ES-I3 (cell line): Measurements from ENCODE around the gene ST8SIA4.

Experiments used
- H3K36me3 ChIP-seq: 2 replicates; pipeline ENCODE4 v1.6.1; 2013; ENCODE audit warnings: mild to moderate bottlenecking, low read length, control low read depth, moderate library complexity; ENCODE audit not compliant: insufficient read depth
- H3K4me1 ChIP-seq: 2 replicates; pipeline ENCODE4 v1.6.1; 2013; ENCODE audit warnings: mild to moderate bottlenecking, control low read depth, low read length; ENCODE audit not compliant: insufficient read depth
- H3K9ac ChIP-seq: 2 replicates; pipeline ENCODE4 v1.6.1; 2013; ENCODE audit warnings: low read depth, mild to moderate bottlenecking, low read length, moderate library complexity
- H3K9me3 ChIP-seq: 2 replicates; pipeline ENCODE4 v1.6.1; 2013; ENCODE audit warnings: mild to moderate bottlenecking, low read length, moderate library complexity; ENCODE audit not compliant: control insufficient read depth, insufficient read depth

The ST8SIA4 gene

GRCh38 chr5:100828898-100829356, 74.2 kb downstream of the ST8SIA4 start:
- Histone ChIP-seq H3K9ac (no peak overlapping the region), H3K9me3 (no peaks in the 10 kb centered on the region), H3K4me1 (peaks cover 20% of the 10 kb centered on the region; the same call in 1 of the 2 replicates), H3K36me3 (no peaks in the 10 kb centered on the region)

GRCh38 chr5:100828071-100828897, 74.8 kb downstream of the ST8SIA4 start:
- no peaks in the 10 kb centered on the region for H3K36me3 ChIP-seq
- no peaks in the 10 kb centered on the region for H3K9me3 ChIP-seq
- H3K4me1 ChIP-seq, result peaks cover 23% of the 10 kb centered on the region; the same call in 1 of the 2 replicates
- no peak overlapping the region for H3K9ac ChIP-seq

GRCh38 chr5:100827481-100827889, 75.6 kb downstream of the ST8SIA4 start:
- H3K4me1 ChIP-seq, result peaks cover 26% of the 10 kb centered on the region; the same call in 1 of the 2 replicates
- no peak overlapping the region for H3K9ac ChIP-seq
- no peaks in the 10 kb centered on the region for H3K36me3 ChIP-seq
- no peaks in the 10 kb centered on the region for H3K9me3 ChIP-seq

GRCh38 chr5:100826133-100826532, 76.9 kb downstream of the ST8SIA4 start:
- Histone ChIP-seq H3K4me1 (peaks cover 26% of the 10 kb centered on the region; the same call in 1 of the 2 replicates), H3K36me3 (no peaks in the 10 kb centered on the region), H3K9ac (no peak overlapping the region), H3K9me3 (no peaks in the 10 kb centered on the region)

- no peaks in the 10 kb centered on the region for H3K9me3 ChIP-seq
- no peak overlapping the region for H3K9ac ChIP-seq
- H3K36me3 ChIP-seq, result no peaks in the 10 kb centered on the region
- peaks cover 26% of the 10 kb centered on the region; the same call in 1 of the 2 replicates for H3K4me1 ChIP-seq
Measured at GRCh38 chr5:100824635-100825034, 78.4 kb downstream of the ST8SIA4 start.

GRCh38 chr5:100823812-100824211, 79.3 kb downstream of the ST8SIA4 start:
- Histone ChIP-seq H3K4me1 (peaks cover 26% of the 10 kb centered on the region; the same call in 1 of the 2 replicates), H3K9me3 (no peaks in the 10 kb centered on the region), H3K9ac (no peak overlapping the region), H3K36me3 (no peaks in the 10 kb centered on the region)

GRCh38 chr5:100821751-100822150, 81.3 kb downstream of the ST8SIA4 start:
- Histone ChIP-seq H3K9me3 (no peaks in the 10 kb centered on the region), H3K4me1 (peaks cover 10% of the 10 kb centered on the region; the same call in 1 of the 2 replicates), H3K9ac (no peak overlapping the region), H3K36me3 (no peaks in the 10 kb centered on the region)

- H3K9ac ChIP-seq, result no peak overlapping the region
- no peaks in the 10 kb centered on the region for H3K36me3 ChIP-seq
- peaks cover 3% of the 10 kb centered on the region; the same call in 1 of the 2 replicates for H3K4me1 ChIP-seq
- no peaks in the 10 kb centered on the region for H3K9me3 ChIP-seq
Measured at GRCh38 chr5:100818340-100818739, 84.7 kb downstream of the ST8SIA4 start.

- Histone ChIP-seq H3K9me3 (no peaks in the 10 kb centered on the region; the same call in 1 of the 2 replicates), H3K9ac (no peak overlapping the region), H3K36me3 (no peaks in the 10 kb centered on the region), H3K4me1 (no peaks in the 10 kb centered on the region; the same call in 1 of the 2 replicates)
Measured at GRCh38 chr5:100803397-100803796, 99.7 kb downstream of the ST8SIA4 start.

GRCh38 chr5:100802208-100802607, 100.9 kb downstream of the ST8SIA4 start:
- H3K4me1 ChIP-seq, result no peaks in the 10 kb centered on the region; the same call in 1 of the 2 replicates
- H3K9me3 ChIP-seq, result no peaks in the 10 kb centered on the region; the same call in 1 of the 2 replicates
- H3K36me3 ChIP-seq, result no peaks in the 10 kb centered on the region
- H3K9ac ChIP-seq, result no peak overlapping the region

GRCh38 chr5:100800562-100800961, 102.5 kb downstream of the ST8SIA4 start:
- Histone ChIP-seq H3K4me1 (no peaks in the 10 kb centered on the region), H3K36me3 (no peaks in the 10 kb centered on the region), H3K9ac (no peak overlapping the region), H3K9me3 (no peaks in the 10 kb centered on the region; the same call in 1 of the 2 replicates)

GRCh38 chr5:100799166-100799565, 103.9 kb downstream of the ST8SIA4 start:
- no peaks in the 10 kb centered on the region; the same call in 1 of the 2 replicates for H3K9me3 ChIP-seq
- no peaks in the 10 kb centered on the region for H3K36me3 ChIP-seq
- no peak overlapping the region for H3K9ac ChIP-seq
- no peaks in the 10 kb centered on the region for H3K4me1 ChIP-seq

- H3K4me1 ChIP-seq, result no peaks in the 10 kb centered on the region
- H3K9ac ChIP-seq, result no peak overlapping the region
- H3K36me3 ChIP-seq, result no peaks in the 10 kb centered on the region
- no peaks in the 10 kb centered on the region for H3K9me3 ChIP-seq
Measured at GRCh38 chr5:100797861-100798260, 105.2 kb downstream of the ST8SIA4 start.

- Histone ChIP-seq H3K9me3 (no peaks in the 10 kb centered on the region), H3K9ac (no peak overlapping the region)
Measured at GRCh38 chr5:100796851-100797250, 106.2 kb downstream of the ST8SIA4 start.

GRCh38 chr5:100794844-100795243, 108.2 kb downstream of the ST8SIA4 start:
- no peaks in the 10 kb centered on the region for H3K9me3 ChIP-seq
- no peaks in the 10 kb centered on the region for H3K36me3 ChIP-seq
- H3K9ac ChIP-seq, result no peak overlapping the region
- H3K4me1 ChIP-seq, result no peaks in the 10 kb centered on the region; the same call in 1 of the 2 replicates

More at GRCh38 chr5:100796851-100797250, 106.2 kb downstream of the ST8SIA4 start:
- Histone ChIP-seq H3K36me3 (no peaks in the 10 kb centered on the region), H3K4me1 (no peaks in the 10 kb centered on the region)
